SK-N-SH (cell line): ENCODE data around the gene ADAMTS19. TPM values are rescaled to one million over a fixed set of nuclear protein-coding genes. Genes with fewer than 3 reads are reported as not detected.

Experiments
- CTCF ChIA-PET: fragments of 300-600, 350-600 bp; formaldehyde crosslinking; extraction: SDS; loops from one replicate; lab custom pipeline; 2021; lab: Yijun Ruan, JAX
- POLR2A ChIA-PET: fragments of 350-600 bp; sonication (Branson Sonifier 250); formaldehyde crosslinking; extraction: SDS; loops from one replicate; lab custom pipeline; 2020; ENCODE audit warnings: antibody characterized with exemption, inconsistent platforms; lab: Yijun Ruan, JAX
- DNase-seq: peaks from one replicate; pipeline ENCODE4 v3.0.0; 2012
- H2AFZ ChIP-seq: fragments of 200-600 bp; sonication (generic); 2 replicates; pipeline ENCODE4 v1.8.1; 2016; ENCODE audit warnings: antibody characterized with exemption, mild to moderate bottlenecking, low read depth
- H3F3A ChIP-seq: fragments of 200-600 bp; sonication (generic); replicated peaks from 2 replicates; pipeline ENCODE3; 2016; ENCODE audit warnings: antibody characterized with exemption, mild to moderate bottlenecking; ENCODE audit not compliant: insufficient read depth
- H3K27ac ChIP-seq, 2 experiments: fragments of 200-500 bp in 1 of 2; fragments of 200-600 bp in 1 of 2; sonication (Bioruptor generic) in 1 of 2; sonication (generic), shearing (Covaris generic) in 1 of 2; 2 replicates each; pipeline versions ENCODE4 v1.5.1 to v1.6.1; 2014 to 2016; ENCODE audit warnings: low read depth in 2 of 2, inconsistent platforms in 1 of 2, low read length in 1 of 2, mild to moderate bottlenecking in 1 of 2, mixed read lengths in 1 of 2
- H3K27me3 ChIP-seq: fragments of 200-600 bp; sonication (generic), shearing (Covaris generic); 2 replicates; pipeline ENCODE4 v1.6.1; 2016; ENCODE audit warnings: mixed run types; ENCODE audit not compliant: insufficient read depth
- H3K36me3 ChIP-seq, 2 experiments: fragments of 200-500 bp in 1 of 2; fragments of 200-600 bp in 1 of 2; sonication (Bioruptor generic) in 1 of 2; sonication (generic) in 1 of 2; replicated peaks in 1 of 2; 2 replicates each; pipeline versions ENCODE3 to v1.5.1; 2014 to 2016; ENCODE audit warnings: low read length in 1 of 2, mild to moderate bottlenecking in 1 of 2; ENCODE audit not compliant: insufficient read depth in 2 of 2, control insufficient read depth in 1 of 2
- H3K4me1 ChIP-seq, 2 experiments: fragments of 200-500 bp in 1 of 2; fragments of 200-600 bp in 1 of 2; sonication (Bioruptor generic) in 1 of 2; sonication (generic), shearing (Covaris generic) in 1 of 2; 2 replicates each; pipeline versions ENCODE4 v1.5.1 to v1.6.1; 2014 to 2016; ENCODE audit warnings: low read depth in 1 of 2, low read length in 1 of 2, mixed run types in 1 of 2; ENCODE audit not compliant: insufficient read depth in 2 of 2, control insufficient read depth in 1 of 2
- H3K4me2 ChIP-seq: fragments of 200-600 bp; sonication (generic), shearing (Covaris generic); 2 replicates; pipeline ENCODE4 v1.6.1; 2017; ENCODE audit warnings: mixed run types
- H3K4me3 ChIP-seq, 2 experiments: fragments of 200-500 bp in 1 of 2; fragments of 200-600 bp in 1 of 2; sonication (Bioruptor generic) in 1 of 2; sonication (generic), shearing (Covaris generic) in 1 of 2; 2 replicates each; pipeline versions ENCODE4 v1.5.1 to v1.8.1; 2014 to 2016; ENCODE audit warnings: low read depth in 2 of 2, inconsistent platforms in 1 of 2, low read length in 1 of 2, mild to moderate bottlenecking in 1 of 2, mixed read lengths in 1 of 2, moderate library complexity in 1 of 2
- H3K79me2 ChIP-seq: fragments of 200-600 bp; sonication (generic); 2 replicates; pipeline ENCODE4 v1.8.1; 2017; ENCODE audit warnings: mild to moderate bottlenecking; ENCODE audit not compliant: insufficient read depth
- H3K9ac ChIP-seq: fragments of 200-600 bp; sonication (generic); 2 replicates; pipeline ENCODE4 v1.6.1; 2017; ENCODE audit warnings: mixed run types
- H3K9me2 ChIP-seq: fragments of 200-600 bp; sonication (generic); 2 replicates; pipeline ENCODE4 v1.6.1; 2017; ENCODE audit warnings: mixed run types
- H3K9me3 ChIP-seq: fragments of 200-600 bp; sonication (generic); 2 replicates; pipeline ENCODE4 v1.6.1; 2017; ENCODE audit warnings: mixed run types, mild to moderate bottlenecking, moderate library complexity
- H4K20me1 ChIP-seq: fragments of 200-600 bp; sonication (generic); 2 replicates; pipeline ENCODE4 v1.6.1; 2017; ENCODE audit warnings: mild to moderate bottlenecking, mixed run types; ENCODE audit not compliant: insufficient read depth
- IRF3 ChIP-seq: fragments of 150-350 bp; IDR thresholded peaks from 2 replicates; pipeline ENCODE4 v1.6.1; 2016; ENCODE audit warnings: mild to moderate bottlenecking, low read depth, low read length
- JUND ChIP-seq: IDR thresholded peaks from 2 replicates; pipeline ENCODE4 v1.4.0; 2012
- MXI1 ChIP-seq: IDR thresholded peaks from 2 replicates; pipeline ENCODE4 v1.6.1; 2012; ENCODE audit warnings: mild to moderate bottlenecking, low read depth, low read length, improper control_type of control experiment
- NFIC ChIP-seq: IDR thresholded peaks from 2 replicates; pipeline ENCODE4 v1.4.0; 2012; ENCODE audit warnings: borderline replicate concordance
- PBX3 ChIP-seq: IDR thresholded peaks from 2 replicates; pipeline ENCODE4; 2012
- POLR2AphosphoS5 ChIP-seq: IDR thresholded peaks from 2 replicates; pipeline ENCODE4 v1.6.1; 2012; ENCODE audit warnings: low read depth, low read length
- RAD21 ChIP-seq: IDR thresholded peaks from 2 replicates; pipeline ENCODE4 v1.6.1; 2012; ENCODE audit warnings: mild to moderate bottlenecking, low read length
- RCOR1 ChIP-seq: fragments of 150-350 bp; IDR thresholded peaks from 2 replicates; pipeline ENCODE4 v1.6.1; 2017; ENCODE audit warnings: antibody characterized with exemption, low read length
- RXRA ChIP-seq: IDR thresholded peaks from 2 replicates; pipeline ENCODE4 v1.4.0; 2012; ENCODE audit warnings: low read depth, mild to moderate bottlenecking, borderline replicate concordance
- SIN3A ChIP-seq: IDR thresholded peaks from 2 replicates; pipeline ENCODE4 v1.6.1; 2012; ENCODE audit warnings: low read depth, mild to moderate bottlenecking, low read length, moderate library complexity, borderline replicate concordance
- SMC3 ChIP-seq: IDR thresholded peaks from 2 replicates; pipeline ENCODE4 v1.6.1; 2012; ENCODE audit warnings: low read depth, low read length, improper control_type of control experiment
- TEAD4 ChIP-seq: IDR thresholded peaks from 2 replicates; pipeline ENCODE4 v1.4.0; 2012; ENCODE audit warnings: mild to moderate bottlenecking, borderline replicate concordance; ENCODE audit not compliant: insufficient read depth
- USF1 ChIP-seq: IDR thresholded peaks from 2 replicates; pipeline ENCODE4 v1.4.0; 2012; ENCODE audit warnings: low read depth, borderline replicate concordance
- USF2 ChIP-seq: fragments of 150-350 bp; IDR thresholded peaks from 2 replicates; pipeline ENCODE4 v1.6.1; 2017; ENCODE audit warnings: antibody characterized with exemption, low read length, low read depth, borderline replicate concordance
- YY1 ChIP-seq: IDR thresholded peaks from 2 replicates; pipeline ENCODE4 v1.4.0; 2012; ENCODE audit warnings: low read depth, mild to moderate bottlenecking
- WGBS: methylation state at CpG from one replicate; pipeline ENCODE4 v1.1.6; 2017; ENCODE audit warnings: low lambda C conversion rate; 5-methylcytosine and 5-hydroxymethylcytosine counted together
- polyA plus RNA-seq, 3 experiments: library from polyadenylated mRNA; depleted of rRNA; stranded (reverse); fragments of >200 nt; gene quantifications; 2 replicates each; pipeline ENCODE4 v1.2.3, GENCODE V29; 2012
- TF ChIP-seq, protein P1 (sequence below): IDR thresholded peaks from 2 replicates; pipeline ENCODE4 v1.4.0; 2012; ENCODE audit warnings: low read depth
- TF ChIP-seq, protein P2 (sequence below): fragments of 200-600 bp; sonication (generic); IDR thresholded peaks from 2 replicates; pipeline ENCODE4 v1.6.1; 2017; ENCODE audit warnings: antibody characterized with exemption, mild to moderate bottlenecking, moderate library complexity
- TF ChIP-seq, protein P3 (sequence below): IDR thresholded peaks from 2 replicates; pipeline ENCODE4 v1.6.1; 2012; ENCODE audit warnings: mild to moderate bottlenecking, low read depth, low read length, moderate library complexity

The ADAMTS19 gene
- polyA plus RNA-seq, 1 of the 3 experiments (the other 2 are of a cell fraction) = 0.10 TPM

GRCh38 chr5:129440424-129440823 is 19.7 kb upstream of the ADAMTS19 start:
- Histone ChIP-seq H3K4me1 (no peaks in the 10 kb centered on the region), H3K4me3 (no peak overlapping the region), H3F3A (no peaks in the 10 kb centered on the region), H3K27ac (no peak overlapping the region), H3K9me3 (no peaks in the 10 kb centered on the region), H3K9me2 (no peaks in the 10 kb centered on the region), H3K36me3 (no peaks in the 10 kb centered on the region), H3K9ac (no peak overlapping the region), H3K4me2 (no peak overlapping the region), H3K79me2 (no peaks in the 10 kb centered on the region), H4K20me1 (no peaks in the 10 kb centered on the region), H3K27me3 (no peaks in the 10 kb centered on the region), H2AFZ (no peak overlapping the region)
- 0% methylated on average over 5 of the region's 6 CpGs for WGBS
- CTCF ChIA-PET = interaction anchor here (0.9 kb wide), 1 partner anchor 13 kb away, joined by 3 read pairs; no protein-coding TSS in a partner anchor
- no peak for DNase-seq
- TF ChIP-seq RXRA (no peak), IRF3 (no peak), MXI1 (no peak), YY1 (no peak), POLR2AphosphoS5 (no peak), NFIC (no peak), SIN3A (no peak)
- TF ChIP-seq, protein P1, sequence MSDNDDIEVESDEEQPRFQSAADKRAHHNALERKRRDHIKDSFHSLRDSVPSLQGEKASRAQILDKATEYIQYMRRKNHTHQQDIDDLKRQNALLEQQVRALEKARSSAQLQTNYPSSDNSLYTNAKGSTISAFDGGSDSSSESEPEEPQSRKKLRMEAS = no peak
- POLR2A ChIA-PET = no interaction called here

- no peak overlapping the region for H3K27ac ChIP-seq
- no peaks in the 10 kb centered on the region for H3K4me1 ChIP-seq
- no peak overlapping the region for H3K4me2 ChIP-seq
- no peaks in the 10 kb centered on the region for H3K27me3 ChIP-seq
- H3K36me3 ChIP-seq = no peaks in the 10 kb centered on the region
- ChIA-PET CTCF (no interaction called here), POLR2A (no interaction called here)
- DNase-seq = no peak
- no peak overlapping the region for H3K4me3 ChIP-seq
- no peaks in the 10 kb centered on the region for H3K9me3 ChIP-seq
- H3K9me2 ChIP-seq = no peaks in the 10 kb centered on the region
- WGBS = 0% methylated on average over 1 of the region's 1 CpG
- no peaks in the 10 kb centered on the region for H3F3A ChIP-seq
- no peak overlapping the region for H2AFZ ChIP-seq
- H4K20me1 ChIP-seq = no peaks in the 10 kb centered on the region
- no peaks in the 10 kb centered on the region for H3K79me2 ChIP-seq
- no peak overlapping the region for H3K9ac ChIP-seq
- TF ChIP-seq JUND (no peak), USF2 (no peak), USF1 (no peak), RCOR1 (no peak), SMC3 (no peak), RAD21 (no peak), SIN3A (no peak), TEAD4 (no peak), PBX3 (no peak)
- TF ChIP-seq, protein P2, sequence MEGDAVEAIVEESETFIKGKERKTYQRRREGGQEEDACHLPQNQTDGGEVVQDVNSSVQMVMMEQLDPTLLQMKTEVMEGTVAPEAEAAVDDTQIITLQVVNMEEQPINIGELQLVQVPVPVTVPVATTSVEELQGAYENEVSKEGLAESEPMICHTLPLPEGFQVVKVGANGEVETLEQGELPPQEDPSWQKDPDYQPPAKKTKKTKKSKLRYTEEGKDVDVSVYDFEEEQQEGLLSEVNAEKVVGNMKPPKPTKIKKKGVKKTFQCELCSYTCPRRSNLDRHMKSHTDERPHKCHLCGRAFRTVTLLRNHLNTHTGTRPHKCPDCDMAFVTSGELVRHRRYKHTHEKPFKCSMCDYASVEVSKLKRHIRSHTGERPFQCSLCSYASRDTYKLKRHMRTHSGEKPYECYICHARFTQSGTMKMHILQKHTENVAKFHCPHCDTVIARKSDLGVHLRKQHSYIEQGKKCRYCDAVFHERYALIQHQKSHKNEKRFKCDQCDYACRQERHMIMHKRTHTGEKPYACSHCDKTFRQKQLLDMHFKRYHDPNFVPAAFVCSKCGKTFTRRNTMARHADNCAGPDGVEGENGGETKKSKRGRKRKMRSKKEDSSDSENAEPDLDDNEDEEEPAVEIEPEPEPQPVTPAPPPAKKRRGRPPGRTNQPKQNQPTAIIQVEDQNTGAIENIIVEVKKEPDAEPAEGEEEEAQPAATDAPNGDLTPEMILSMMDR = no peak
- TF ChIP-seq, protein P3, sequence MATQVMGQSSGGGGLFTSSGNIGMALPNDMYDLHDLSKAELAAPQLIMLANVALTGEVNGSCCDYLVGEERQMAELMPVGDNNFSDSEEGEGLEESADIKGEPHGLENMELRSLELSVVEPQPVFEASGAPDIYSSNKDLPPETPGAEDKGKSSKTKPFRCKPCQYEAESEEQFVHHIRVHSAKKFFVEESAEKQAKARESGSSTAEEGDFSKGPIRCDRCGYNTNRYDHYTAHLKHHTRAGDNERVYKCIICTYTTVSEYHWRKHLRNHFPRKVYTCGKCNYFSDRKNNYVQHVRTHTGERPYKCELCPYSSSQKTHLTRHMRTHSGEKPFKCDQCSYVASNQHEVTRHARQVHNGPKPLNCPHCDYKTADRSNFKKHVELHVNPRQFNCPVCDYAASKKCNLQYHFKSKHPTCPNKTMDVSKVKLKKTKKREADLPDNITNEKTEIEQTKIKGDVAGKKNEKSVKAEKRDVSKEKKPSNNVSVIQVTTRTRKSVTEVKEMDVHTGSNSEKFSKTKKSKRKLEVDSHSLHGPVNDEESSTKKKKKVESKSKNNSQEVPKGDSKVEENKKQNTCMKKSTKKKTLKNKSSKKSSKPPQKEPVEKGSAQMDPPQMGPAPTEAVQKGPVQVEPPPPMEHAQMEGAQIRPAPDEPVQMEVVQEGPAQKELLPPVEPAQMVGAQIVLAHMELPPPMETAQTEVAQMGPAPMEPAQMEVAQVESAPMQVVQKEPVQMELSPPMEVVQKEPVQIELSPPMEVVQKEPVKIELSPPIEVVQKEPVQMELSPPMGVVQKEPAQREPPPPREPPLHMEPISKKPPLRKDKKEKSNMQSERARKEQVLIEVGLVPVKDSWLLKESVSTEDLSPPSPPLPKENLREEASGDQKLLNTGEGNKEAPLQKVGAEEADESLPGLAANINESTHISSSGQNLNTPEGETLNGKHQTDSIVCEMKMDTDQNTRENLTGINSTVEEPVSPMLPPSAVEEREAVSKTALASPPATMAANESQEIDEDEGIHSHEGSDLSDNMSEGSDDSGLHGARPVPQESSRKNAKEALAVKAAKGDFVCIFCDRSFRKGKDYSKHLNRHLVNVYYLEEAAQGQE = no peak
Observed at GRCh38 chr5:129441096-129441495, 19.0 kb upstream of the ADAMTS19 start.
